SH-SY5Y (cell line): ENCODE measurements around the gene ALDH7A1.

Source experiments
- GATA2 ChIP-seq: IDR thresholded peaks from 2 replicates; pipeline ENCODE4 v1.6.1; 2011; ENCODE audit warnings: mild to moderate bottlenecking, low read depth, low read length
- GATA3 ChIP-seq: IDR thresholded peaks from 2 replicates; pipeline ENCODE4 v1.6.1; 2011; ENCODE audit warnings: low read depth, mild to moderate bottlenecking, low read length, moderate library complexity

GRCh38 chr5:126481243-126481642, 113.8 kb downstream of the ALDH7A1 start:
- TF ChIP-seq GATA2 = no peak
- no peak for TF ChIP-seq GATA3
